ENCODE measurements around the gene FERMT1. TPM values are rescaled to one million over a fixed set of nuclear protein-coding genes. Genes with fewer than 3 reads are reported as not detected.
A peak's percentile ranks its signal among the peaks of the same experiment; 100 is the strongest.

FERMT1 gene
- total RNA-seq, 1 donor from 2014 or later, result 0.23 TPM

DNA sequence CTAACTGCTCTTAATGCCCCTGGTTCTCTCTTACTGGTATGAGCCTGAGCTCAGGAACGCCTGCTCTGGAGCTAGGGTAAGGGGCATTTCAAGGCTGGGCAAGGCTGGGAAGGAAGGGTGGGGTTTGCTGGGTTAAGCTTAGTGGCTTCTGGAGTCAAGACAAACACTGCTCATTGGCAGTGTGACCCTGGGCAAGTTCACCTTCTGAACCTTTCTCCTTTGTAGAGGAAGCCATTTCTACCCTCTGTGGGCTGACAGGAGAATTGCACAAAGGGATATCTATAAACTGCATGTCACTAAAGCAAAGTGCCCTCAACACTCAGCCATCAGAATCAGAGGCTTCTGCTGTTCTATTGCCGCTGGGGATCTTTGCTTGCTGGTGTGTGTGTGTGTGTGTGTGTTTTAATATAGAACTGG is 48.7 kb downstream of the FERMT1 start:
- DNase-seq (ENCODE audit: low read depth, low spot score), result peak; percentile 16
- H3K36me3 Mint-ChIP-seq (ENCODE audit: low read depth), result no peaks in the 10 kb centered on the region
- H3K27me3 Mint-ChIP-seq (ENCODE audit: low read depth), result no peaks in the 10 kb centered on the region
- TF ChIP-seq, protein P1, sequence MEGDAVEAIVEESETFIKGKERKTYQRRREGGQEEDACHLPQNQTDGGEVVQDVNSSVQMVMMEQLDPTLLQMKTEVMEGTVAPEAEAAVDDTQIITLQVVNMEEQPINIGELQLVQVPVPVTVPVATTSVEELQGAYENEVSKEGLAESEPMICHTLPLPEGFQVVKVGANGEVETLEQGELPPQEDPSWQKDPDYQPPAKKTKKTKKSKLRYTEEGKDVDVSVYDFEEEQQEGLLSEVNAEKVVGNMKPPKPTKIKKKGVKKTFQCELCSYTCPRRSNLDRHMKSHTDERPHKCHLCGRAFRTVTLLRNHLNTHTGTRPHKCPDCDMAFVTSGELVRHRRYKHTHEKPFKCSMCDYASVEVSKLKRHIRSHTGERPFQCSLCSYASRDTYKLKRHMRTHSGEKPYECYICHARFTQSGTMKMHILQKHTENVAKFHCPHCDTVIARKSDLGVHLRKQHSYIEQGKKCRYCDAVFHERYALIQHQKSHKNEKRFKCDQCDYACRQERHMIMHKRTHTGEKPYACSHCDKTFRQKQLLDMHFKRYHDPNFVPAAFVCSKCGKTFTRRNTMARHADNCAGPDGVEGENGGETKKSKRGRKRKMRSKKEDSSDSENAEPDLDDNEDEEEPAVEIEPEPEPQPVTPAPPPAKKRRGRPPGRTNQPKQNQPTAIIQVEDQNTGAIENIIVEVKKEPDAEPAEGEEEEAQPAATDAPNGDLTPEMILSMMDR (conservative IDR thresholded peaks at IDR 0.05), result peak; percentile 55
- no peak overlapping the region for H3K27ac Mint-ChIP-seq (ENCODE audit: unreplicated experiment)
- H3K4me3 Mint-ChIP-seq, result no peak overlapping the region
- H3K9me3 Mint-ChIP-seq, result no peaks in the 10 kb centered on the region
- peaks cover 7% of the 10 kb centered on the region for H3K4me1 Mint-ChIP-seq

DNA sequence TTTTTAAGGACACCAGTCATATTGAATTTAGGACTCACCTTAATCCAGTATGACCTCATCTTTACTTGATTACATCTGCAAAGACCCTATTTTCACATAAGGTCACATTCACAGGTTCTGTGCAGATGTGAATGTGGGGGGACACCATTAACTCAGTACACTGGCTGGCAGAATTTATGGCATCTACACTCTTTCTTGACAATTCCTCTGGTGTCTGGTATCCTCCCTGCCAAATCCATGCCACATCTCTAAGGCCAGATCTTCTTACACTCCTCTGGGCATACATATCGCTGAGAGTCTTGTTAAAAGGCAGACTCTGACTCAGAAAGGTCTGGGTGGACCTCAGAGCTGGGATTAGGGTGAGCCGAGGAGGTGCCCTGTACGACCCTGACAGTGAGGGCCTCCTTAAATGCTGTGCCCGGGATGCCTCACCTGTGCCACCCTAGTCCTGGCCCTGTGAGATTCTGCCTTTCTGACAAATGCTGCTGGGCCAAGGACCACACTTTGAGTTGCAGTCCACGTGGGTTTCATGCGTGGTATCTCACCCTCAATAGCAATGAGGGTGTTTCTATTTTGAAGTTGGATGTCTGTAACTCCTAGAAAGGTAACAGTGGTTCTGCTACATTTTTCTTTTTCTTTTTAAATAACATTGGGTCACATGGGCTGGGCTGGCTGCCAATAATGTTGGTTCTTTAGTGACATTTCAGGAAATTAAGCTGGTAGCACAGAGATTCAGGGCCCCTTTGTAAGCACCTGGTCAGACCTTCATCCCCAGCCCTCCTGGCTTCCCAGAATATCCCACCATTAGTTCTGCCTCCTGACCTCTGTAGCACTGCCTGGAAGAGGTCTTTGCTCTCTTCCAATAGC is 51.8 kb downstream of the FERMT1 start:
- DNase-seq (ENCODE audit: low read depth, low spot score), result no peak
- Mint-ChIP-seq H3K9me3 (no peaks in the 10 kb centered on the region), H3K4me3 (no peak overlapping the region), H3K27ac (ENCODE audit: unreplicated experiment) (no peak overlapping the region), H3K4me1 (peaks cover 7% of the 10 kb centered on the region), H3K36me3 (ENCODE audit: low read depth) (no peaks in the 10 kb centered on the region), H3K27me3 (ENCODE audit: low read depth) (no peaks in the 10 kb centered on the region)
- TF ChIP-seq, protein P1 (conservative IDR thresholded peaks at IDR 0.05), result no peak

DNA sequence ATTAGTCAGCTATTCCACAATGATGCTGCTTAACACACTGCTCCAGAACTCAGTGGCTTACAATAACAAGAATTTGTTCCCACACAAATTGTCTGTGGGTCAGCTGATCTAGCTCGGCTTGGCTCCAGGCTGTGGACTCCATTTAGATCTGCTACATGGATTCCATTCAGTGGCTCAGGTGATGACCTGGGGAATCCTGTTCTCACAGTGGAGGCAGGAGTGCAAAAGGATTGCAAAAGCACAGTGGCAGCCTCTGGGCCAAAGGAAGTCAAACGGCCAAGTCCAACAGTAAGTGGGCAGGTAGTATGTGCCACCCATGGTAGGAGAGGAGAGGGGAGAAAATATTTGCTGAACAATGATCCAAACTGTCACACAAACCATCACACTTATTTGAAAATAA is 53.2 kb downstream of the FERMT1 start:
- Mint-ChIP-seq H3K27me3 (ENCODE audit: low read depth) (no peaks in the 10 kb centered on the region), H3K9me3 (no peaks in the 10 kb centered on the region), H3K36me3 (ENCODE audit: low read depth) (no peaks in the 10 kb centered on the region), H3K4me3 (no peak overlapping the region), H3K27ac (ENCODE audit: unreplicated experiment) (no peak overlapping the region), H3K4me1 (peaks cover 7% of the 10 kb centered on the region)
- no peak for DNase-seq (ENCODE audit: low read depth, low spot score)
- TF ChIP-seq, protein P1 (conservative IDR thresholded peaks at IDR 0.05), result no peak

DNA sequence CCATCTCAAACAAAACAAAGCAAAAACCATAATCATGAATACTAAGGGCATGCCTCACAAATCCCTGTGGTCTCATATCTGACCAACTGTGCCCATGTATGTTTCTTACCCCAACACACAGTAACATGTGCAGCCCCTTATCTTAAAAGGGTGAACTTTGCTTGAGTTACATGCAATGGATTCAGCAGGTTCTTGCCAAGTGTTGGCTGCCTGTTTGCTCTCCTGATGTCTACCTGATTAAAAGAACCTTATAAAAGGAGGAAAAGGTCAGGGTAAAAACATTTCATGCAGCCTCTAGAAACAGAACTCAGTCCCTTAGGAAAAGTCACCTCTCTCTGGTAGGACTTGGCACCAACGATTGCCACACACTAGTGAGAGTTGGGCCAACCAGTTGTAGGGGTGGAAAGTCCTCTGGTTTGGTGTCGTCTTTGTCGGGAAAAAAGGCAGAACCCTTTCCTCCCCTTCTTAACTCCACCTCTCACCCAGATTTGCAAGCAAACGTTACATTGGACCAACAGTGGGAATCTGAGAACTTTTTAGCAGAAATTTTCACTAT is 55.0 kb downstream of the FERMT1 start:
- H3K27ac Mint-ChIP-seq (ENCODE audit: unreplicated experiment), result no peak overlapping the region
- TF ChIP-seq, protein P1 (conservative IDR thresholded peaks at IDR 0.05), result no peak
- no peaks in the 10 kb centered on the region for H3K27me3 Mint-ChIP-seq (ENCODE audit: low read depth)
- H3K9me3 Mint-ChIP-seq, result no peaks in the 10 kb centered on the region
- H3K4me3 Mint-ChIP-seq, result no peak overlapping the region
- DNase-seq (ENCODE audit: low read depth, low spot score), result no peak
- no peaks in the 10 kb centered on the region for H3K36me3 Mint-ChIP-seq (ENCODE audit: low read depth)
- no peaks in the 10 kb centered on the region for H3K4me1 Mint-ChIP-seq

DNA sequence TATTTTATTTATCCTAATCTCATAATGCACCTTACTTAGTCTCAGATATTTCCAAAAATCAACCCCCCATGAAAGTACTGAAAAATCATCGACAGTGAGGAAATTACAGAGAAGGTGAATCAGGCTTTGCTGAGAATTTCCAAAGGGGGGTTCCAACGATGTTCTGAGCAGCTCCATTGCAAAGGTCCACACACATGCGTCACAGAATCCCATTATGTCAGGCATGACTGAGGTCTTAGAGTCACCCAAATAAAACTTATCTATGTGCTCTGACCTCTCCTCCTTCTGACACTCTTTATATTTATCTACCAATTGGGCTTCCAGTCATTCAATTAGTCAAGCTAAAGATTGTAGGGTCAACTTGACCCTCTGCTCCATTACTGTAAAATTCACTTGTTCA is 56.2 kb downstream of the FERMT1 start:
- H3K27ac Mint-ChIP-seq (ENCODE audit: unreplicated experiment), result no peak overlapping the region
- H3K36me3 Mint-ChIP-seq (ENCODE audit: low read depth), result no peaks in the 10 kb centered on the region
- H3K9me3 Mint-ChIP-seq, result no peaks in the 10 kb centered on the region
- TF ChIP-seq, protein P1 (conservative IDR thresholded peaks at IDR 0.05), result no peak
- no peak overlapping the region for H3K4me3 Mint-ChIP-seq
- no peaks in the 10 kb centered on the region for H3K4me1 Mint-ChIP-seq
- DNase-seq (ENCODE audit: low read depth, low spot score), result no peak
- no peaks in the 10 kb centered on the region for H3K27me3 Mint-ChIP-seq (ENCODE audit: low read depth)
